Activated naive CD4-positive, alpha-beta T cell treated with Interleukin-2 at 50 U/mL for 16 hours (primary cell): Measurements from ENCODE around the gene XDH.

Experiments
- DNase-seq: peaks from one replicate; pipeline ENCODE4 v3.0.0-alpha.2; 2020

Gene XDH

GRCh38 chr2:31324016-31324633 lies 90.4 kb downstream of the XDH start:
- no peak for DNase-seq

- DNase-seq, result no peak
Observed at GRCh38 chr2:31322371-31322770, 92.2 kb downstream of the XDH start.

- DNase-seq, result peak; percentile 51
Observed at GRCh38 chr2:31319406-31320175, 95.0 kb downstream of the XDH start.

- peak; percentile 39 for DNase-seq
Observed at GRCh38 chr2:31318361-31319336, 95.9 kb downstream of the XDH start.

- DNase-seq, result no peak
Observed at GRCh38 chr2:31317396-31317795, 97.1 kb downstream of the XDH start.

GRCh38 chr2:31314761-31315160 lies 99.8 kb downstream of the XDH start:
- no peak for DNase-seq

GRCh38 chr2:31312898-31313297 lies 101.6 kb downstream of the XDH start:
- DNase-seq, result no peak

GRCh38 chr2:31304816-31305215 lies 109.7 kb downstream of the XDH start:
- no peak for DNase-seq

- DNase-seq, result no peak
Observed at GRCh38 chr2:31302940-31303563, 111.5 kb downstream of the XDH start.

- DNase-seq, result no peak
Observed at GRCh38 chr2:31300309-31300708, 114.2 kb downstream of the XDH start.

- DNase-seq, result no peak
Observed at GRCh38 chr2:31299547-31299946, 115.0 kb downstream of the XDH start.

GRCh38 chr2:31297751-31298150 lies 116.8 kb downstream of the XDH start:
- DNase-seq, result no peak

- no peak for DNase-seq
Observed at GRCh38 chr2:31296641-31297287, 117.8 kb downstream of the XDH start.

- DNase-seq, result no peak
Observed at GRCh38 chr2:31294196-31294595, 120.3 kb downstream of the XDH start.

GRCh38 chr2:31287654-31288053 lies 126.9 kb downstream of the XDH start:
- DNase-seq, result no peak

GRCh38 chr2:31286961-31287550 lies 127.5 kb downstream of the XDH start:
- DNase-seq, result no peak

- DNase-seq, result no peak
Observed at GRCh38 chr2:31286230-31286629, 128.3 kb downstream of the XDH start.
